Ishikawa (cell line): ENCODE results near the gene NCMAP.

ENCODE experiments used
- CEBPB ChIP-seq: IDR thresholded peaks from 2 replicates; pipeline ENCODE4 v1.6.1; 2012
- EGR1 ChIP-seq: IDR thresholded peaks from 2 replicates; pipeline ENCODE4 v1.6.1; 2012
- EP300 ChIP-seq: IDR thresholded peaks from 2 replicates; pipeline ENCODE4 v1.6.1; 2012; ENCODE audit warnings: borderline replicate concordance
- FOXM1 ChIP-seq: IDR thresholded peaks from 2 replicates; pipeline ENCODE4 v1.6.1; 2012; ENCODE audit warnings: low read depth, borderline replicate concordance
- RAD21 ChIP-seq: IDR thresholded peaks from 2 replicates; pipeline ENCODE4 v1.6.1; 2012; ENCODE audit warnings: low read depth
- TAF1 ChIP-seq: IDR thresholded peaks from 2 replicates; pipeline ENCODE4 v1.6.1; 2012; ENCODE audit warnings: low read depth, mild to moderate bottlenecking
- TCF12 ChIP-seq: IDR thresholded peaks from 2 replicates; pipeline ENCODE4 v1.6.1; 2012; ENCODE audit warnings: low read depth
- TEAD4 ChIP-seq: IDR thresholded peaks from 2 replicates; pipeline ENCODE4 v1.6.1; 2012
- YY1 ChIP-seq: IDR thresholded peaks from 2 replicates; pipeline ENCODE4 v1.6.1; 2012; ENCODE audit warnings: low read depth
- ZBTB7A ChIP-seq: IDR thresholded peaks from 2 replicates; pipeline ENCODE4 v1.6.1; 2012; ENCODE audit warnings: low read depth
- TF ChIP-seq, protein P1 (sequence below): IDR thresholded peaks from 2 replicates; pipeline ENCODE4 v1.6.1; 2012; ENCODE audit warnings: low read depth, mild to moderate bottlenecking
- TF ChIP-seq, protein P2 (sequence below): IDR thresholded peaks from 2 replicates; pipeline ENCODE4 v1.6.1; 2012

DNA sequence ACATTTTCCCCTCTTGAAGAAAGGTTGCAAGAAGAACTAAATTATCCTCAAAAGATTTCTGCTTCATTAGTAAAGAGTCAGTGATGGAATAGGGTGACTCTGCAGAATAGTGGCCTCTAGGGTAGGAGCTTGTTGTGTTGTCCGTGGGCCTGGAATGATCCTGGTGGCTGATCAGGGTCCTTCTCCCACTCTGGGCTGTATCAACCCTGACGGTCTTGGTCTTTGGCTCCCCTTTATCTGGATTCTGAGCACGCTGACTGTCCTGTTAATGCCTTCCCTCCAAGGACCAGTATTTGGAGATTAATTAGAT lies 50.4 kb downstream of the NCMAP start:
- no peak for TF ChIP-seq EP300
- TF ChIP-seq EGR1, result no peak
- no peak for TF ChIP-seq TCF12
- no peak for TF ChIP-seq TEAD4
- TF ChIP-seq YY1, result no peak
- TF ChIP-seq, protein P1, sequence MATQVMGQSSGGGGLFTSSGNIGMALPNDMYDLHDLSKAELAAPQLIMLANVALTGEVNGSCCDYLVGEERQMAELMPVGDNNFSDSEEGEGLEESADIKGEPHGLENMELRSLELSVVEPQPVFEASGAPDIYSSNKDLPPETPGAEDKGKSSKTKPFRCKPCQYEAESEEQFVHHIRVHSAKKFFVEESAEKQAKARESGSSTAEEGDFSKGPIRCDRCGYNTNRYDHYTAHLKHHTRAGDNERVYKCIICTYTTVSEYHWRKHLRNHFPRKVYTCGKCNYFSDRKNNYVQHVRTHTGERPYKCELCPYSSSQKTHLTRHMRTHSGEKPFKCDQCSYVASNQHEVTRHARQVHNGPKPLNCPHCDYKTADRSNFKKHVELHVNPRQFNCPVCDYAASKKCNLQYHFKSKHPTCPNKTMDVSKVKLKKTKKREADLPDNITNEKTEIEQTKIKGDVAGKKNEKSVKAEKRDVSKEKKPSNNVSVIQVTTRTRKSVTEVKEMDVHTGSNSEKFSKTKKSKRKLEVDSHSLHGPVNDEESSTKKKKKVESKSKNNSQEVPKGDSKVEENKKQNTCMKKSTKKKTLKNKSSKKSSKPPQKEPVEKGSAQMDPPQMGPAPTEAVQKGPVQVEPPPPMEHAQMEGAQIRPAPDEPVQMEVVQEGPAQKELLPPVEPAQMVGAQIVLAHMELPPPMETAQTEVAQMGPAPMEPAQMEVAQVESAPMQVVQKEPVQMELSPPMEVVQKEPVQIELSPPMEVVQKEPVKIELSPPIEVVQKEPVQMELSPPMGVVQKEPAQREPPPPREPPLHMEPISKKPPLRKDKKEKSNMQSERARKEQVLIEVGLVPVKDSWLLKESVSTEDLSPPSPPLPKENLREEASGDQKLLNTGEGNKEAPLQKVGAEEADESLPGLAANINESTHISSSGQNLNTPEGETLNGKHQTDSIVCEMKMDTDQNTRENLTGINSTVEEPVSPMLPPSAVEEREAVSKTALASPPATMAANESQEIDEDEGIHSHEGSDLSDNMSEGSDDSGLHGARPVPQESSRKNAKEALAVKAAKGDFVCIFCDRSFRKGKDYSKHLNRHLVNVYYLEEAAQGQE, result no peak
- no peak for TF ChIP-seq FOXM1
- TF ChIP-seq RAD21, result no peak
- TF ChIP-seq CEBPB, result no peak
- TF ChIP-seq, protein P2, sequence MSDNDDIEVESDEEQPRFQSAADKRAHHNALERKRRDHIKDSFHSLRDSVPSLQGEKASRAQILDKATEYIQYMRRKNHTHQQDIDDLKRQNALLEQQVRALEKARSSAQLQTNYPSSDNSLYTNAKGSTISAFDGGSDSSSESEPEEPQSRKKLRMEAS, result no peak
- TF ChIP-seq TAF1, result no peak
- no peak for TF ChIP-seq ZBTB7A
